Stimulated activated naive CD8-positive, alpha-beta T cell treated with anti-CD3 and anti-CD28 coated beads, Interleukin-15, Interleukin-2, amounts not matched to agents 100 U/mL and 50 U/mL, for 24 hours (primary cell): Measurements from ENCODE around the gene MAPK11.

ENCODE experiments used
- ATAC-seq: fragments of 150-1000 bp; cut with Tn5 transposase; one replicate; pipeline ENCODE4 v1.10.0; 2021
- DNase-seq: peaks from one replicate; pipeline ENCODE4 v3.0.0; 2021

MAPK11 gene

GRCh38 chr22:50224071-50224470 is 46.1 kb downstream of the MAPK11 start:
- no peak for DNase-seq
- ATAC-seq = no peak

GRCh38 chr22:50222508-50222907 is 47.7 kb downstream of the MAPK11 start:
- ATAC-seq = no peak
- DNase-seq = no peak

DNA sequence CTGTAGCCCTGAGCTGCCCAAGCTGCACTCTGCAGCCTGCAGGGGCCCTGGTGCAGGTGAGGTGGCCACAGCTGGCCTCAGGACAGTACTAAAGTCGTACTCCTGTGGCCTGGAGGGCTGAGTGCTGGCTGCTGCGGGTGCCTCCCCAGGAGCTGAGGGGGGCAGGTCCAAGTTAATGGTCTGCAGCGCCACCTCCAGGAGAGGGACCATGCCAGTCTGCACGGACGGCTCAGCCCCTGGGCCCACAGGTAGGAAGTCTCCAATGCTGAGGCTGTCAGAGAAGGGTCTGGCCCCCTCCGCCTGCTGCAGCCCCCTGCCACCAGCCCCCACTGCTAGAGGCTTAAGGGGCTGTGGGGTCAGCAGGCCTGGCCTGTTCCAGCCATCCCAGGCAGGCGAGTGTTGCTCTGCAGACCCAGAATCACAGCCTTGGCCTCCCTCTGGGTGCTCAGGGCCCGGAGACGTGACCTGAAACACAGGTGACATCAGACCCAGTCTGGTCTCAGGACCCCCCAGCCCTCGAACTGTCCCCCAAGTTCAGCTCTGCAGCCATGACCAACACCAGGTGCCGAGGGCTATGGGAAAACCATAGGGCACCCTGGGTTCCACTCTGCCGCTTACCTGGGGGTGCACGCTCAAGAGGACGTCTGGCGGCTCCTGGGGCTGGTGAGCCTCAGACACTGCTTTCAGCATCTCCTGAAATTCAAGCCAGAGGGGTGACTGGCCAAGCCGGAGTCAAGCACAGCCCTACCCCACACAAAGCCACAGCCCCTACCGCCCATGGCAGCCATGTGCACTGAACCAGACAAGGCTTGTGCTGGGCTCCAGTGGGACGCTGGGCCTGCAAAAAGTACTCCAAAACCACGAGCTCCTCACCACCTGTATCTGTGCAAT is 48.5 kb downstream of the MAPK11 start:
- no peak for DNase-seq

GRCh38 chr22:50220603-50221409 is 49.4 kb downstream of the MAPK11 start:
- ATAC-seq = no peak
- DNase-seq = no peak

More for the DNA sequence above, 48.5 kb downstream of the MAPK11 start:
- no peak for ATAC-seq

- ATAC-seq (no peak), DNase-seq (no peak)
Measured at GRCh38 chr22:50219800-50220602, 50.2 kb downstream of the MAPK11 start.

GRCh38 chr22:50218996-50219727 is 51.0 kb downstream of the MAPK11 start:
- DNase-seq (no peak), ATAC-seq (peak; percentile 11)

- ATAC-seq = no peak
- no peak for DNase-seq
Measured at GRCh38 chr22:50218153-50218995, 51.8 kb downstream of the MAPK11 start.

DNA sequence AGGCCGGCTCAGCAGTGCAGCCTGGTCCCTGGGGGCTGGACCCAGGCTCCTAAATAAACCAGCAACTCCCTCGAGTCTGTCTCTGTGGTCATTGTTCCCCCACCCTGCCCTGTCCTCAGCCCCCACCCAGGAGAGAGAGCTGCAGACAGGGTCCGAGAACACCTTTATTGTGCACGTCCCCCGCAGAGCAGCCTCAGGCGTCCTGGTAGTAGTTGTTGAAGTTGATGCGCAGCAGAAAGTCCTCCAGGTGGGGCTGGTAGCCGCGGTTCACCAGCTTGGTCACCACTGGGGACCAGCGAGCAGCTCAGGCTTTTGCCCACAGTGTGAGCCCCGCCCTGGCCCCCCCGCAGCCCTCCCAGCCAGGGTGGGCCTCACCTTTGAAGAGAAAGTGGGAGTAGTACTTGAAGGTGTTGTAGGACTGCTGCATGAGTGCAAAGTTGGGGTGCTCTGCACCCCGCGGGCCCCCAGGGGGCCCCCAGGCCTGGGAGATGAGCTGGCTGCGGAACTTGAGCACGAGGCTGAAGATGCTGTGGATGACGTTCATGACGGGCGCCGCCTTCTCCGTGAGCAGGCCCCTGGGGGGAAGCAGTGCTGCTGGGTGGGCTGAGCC is 52.5 kb downstream of the MAPK11 start:
- no peak for ATAC-seq

GRCh38 chr22:50216684-50217520 is 53.3 kb downstream of the MAPK11 start:
- DNase-seq (no peak), ATAC-seq (no peak)

More for the DNA sequence above, 52.5 kb downstream of the MAPK11 start:
- DNase-seq = no peak

- ATAC-seq = no peak
Measured at GRCh38 chr22:50216055-50216683, 54.0 kb downstream of the MAPK11 start.

DNA sequence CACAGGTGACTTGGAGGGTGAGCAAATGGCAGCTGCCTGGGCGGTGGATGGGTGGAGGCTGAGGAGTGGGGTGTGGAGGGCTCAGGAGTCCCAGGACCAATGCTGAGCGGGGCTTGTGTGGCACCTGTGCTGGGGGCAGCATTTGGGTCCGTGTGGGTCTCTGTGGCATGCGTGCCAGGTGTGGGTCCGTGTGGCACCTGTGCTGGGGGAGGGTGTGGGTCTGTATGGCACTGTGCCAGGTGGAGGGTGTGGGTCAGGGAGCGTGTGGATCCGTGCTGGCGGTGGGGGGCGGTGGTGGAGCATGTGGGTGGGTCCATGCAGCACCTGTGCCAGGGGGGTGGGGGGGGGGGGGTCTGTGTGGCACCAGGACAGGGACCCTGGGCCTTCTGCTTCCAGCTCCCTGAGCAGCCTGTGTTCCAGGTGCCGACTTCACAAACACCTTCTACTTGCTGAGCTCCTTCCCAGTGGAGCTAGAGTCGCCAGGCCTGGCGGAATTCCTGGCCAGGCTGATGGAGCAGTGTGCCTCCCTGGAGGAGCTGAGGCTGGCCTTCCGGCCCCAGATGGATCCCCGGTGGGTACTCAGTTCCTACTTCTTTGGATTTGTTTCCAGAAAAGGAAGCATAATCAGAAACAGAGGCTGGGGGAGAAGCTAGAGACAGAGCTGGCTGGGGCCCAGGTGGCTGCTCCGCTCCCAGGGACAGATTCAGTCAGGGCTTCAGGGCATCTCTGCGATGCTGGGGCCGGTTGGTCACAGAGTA is 54.7 kb downstream of the MAPK11 start:
- ATAC-seq = no peak
- no peak for DNase-seq

More at GRCh38 chr22:50216055-50216683, 54.0 kb downstream of the MAPK11 start:
- DNase-seq = no peak
